MM.1S (cell line): ENCODE results near the gene APEX2.

ENCODE experiments used
- EZH2 ChIP-seq: fragments of 300-600 bp; sonication (generic); optimal IDR thresholded peaks from 2 replicates; pipeline ENCODE3; 2017; ENCODE audit warnings: low read depth, mild to moderate bottlenecking, antibody characterized with exemption, low read length, mixed read lengths
- TF ChIP-seq, protein P1 (sequence below): fragments of 300-600 bp; sonication (generic); IDR thresholded peaks from 2 replicates; pipeline ENCODE4 v1.5.1; 2016; ENCODE audit warnings: antibody characterized with exemption, low read length, mixed read lengths

DNA sequence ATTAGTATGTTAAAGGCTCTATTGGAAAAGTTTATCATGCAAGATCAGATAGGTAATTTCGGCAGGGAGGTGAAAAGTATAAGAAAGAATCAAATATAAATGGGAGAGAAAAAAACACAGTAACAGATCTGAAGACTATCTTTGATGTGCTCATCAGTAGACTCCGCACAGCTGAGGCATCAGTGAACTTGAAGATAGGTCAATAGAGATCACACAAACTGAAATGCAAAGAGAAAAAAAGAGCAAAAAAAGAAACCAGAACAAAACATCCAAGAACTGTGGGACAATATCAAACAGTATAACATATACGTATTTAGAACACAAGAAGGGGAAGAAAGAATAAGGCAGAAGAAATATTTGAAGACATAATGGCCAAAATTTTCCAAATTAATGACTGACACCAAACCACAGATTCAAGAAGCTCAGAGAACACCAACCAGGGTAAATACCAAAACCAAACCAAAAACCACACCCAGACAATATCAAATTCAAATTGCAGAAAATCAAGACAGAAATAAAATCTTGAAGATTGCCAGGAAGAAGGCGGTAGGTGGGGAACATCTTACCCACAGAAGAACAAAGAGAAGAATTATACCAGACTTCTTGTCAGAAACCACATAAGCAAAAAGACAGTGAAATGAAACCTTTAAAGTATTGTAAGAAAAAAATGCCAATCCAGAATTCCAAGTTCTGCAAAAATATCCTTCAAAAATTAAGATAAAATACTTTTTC is 35.2 kb upstream of the APEX2 start:
- no peak for TF ChIP-seq EZH2
- TF ChIP-seq, protein P1, sequence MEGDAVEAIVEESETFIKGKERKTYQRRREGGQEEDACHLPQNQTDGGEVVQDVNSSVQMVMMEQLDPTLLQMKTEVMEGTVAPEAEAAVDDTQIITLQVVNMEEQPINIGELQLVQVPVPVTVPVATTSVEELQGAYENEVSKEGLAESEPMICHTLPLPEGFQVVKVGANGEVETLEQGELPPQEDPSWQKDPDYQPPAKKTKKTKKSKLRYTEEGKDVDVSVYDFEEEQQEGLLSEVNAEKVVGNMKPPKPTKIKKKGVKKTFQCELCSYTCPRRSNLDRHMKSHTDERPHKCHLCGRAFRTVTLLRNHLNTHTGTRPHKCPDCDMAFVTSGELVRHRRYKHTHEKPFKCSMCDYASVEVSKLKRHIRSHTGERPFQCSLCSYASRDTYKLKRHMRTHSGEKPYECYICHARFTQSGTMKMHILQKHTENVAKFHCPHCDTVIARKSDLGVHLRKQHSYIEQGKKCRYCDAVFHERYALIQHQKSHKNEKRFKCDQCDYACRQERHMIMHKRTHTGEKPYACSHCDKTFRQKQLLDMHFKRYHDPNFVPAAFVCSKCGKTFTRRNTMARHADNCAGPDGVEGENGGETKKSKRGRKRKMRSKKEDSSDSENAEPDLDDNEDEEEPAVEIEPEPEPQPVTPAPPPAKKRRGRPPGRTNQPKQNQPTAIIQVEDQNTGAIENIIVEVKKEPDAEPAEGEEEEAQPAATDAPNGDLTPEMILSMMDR, result no peak
